EH (cell line): ENCODE results near the gene FAM78A.

Source experiments
- DNase-seq: peaks from one replicate; pipeline ENCODE4 v3.0.0-alpha.2; 2015; ENCODE audit warnings: low read depth

The FAM78A gene, protein sequence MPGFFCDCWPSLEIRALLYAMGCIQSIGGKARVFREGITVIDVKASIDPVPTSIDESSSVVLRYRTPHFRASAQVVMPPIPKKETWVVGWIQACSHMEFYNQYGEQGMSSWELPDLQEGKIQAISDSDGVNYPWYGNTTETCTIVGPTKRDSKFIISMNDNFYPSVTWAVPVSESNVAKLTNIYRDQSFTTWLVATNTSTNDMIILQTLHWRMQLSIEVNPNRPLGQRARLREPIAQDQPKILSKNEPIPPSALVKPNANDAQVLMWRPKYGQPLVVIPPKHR

DNA sequence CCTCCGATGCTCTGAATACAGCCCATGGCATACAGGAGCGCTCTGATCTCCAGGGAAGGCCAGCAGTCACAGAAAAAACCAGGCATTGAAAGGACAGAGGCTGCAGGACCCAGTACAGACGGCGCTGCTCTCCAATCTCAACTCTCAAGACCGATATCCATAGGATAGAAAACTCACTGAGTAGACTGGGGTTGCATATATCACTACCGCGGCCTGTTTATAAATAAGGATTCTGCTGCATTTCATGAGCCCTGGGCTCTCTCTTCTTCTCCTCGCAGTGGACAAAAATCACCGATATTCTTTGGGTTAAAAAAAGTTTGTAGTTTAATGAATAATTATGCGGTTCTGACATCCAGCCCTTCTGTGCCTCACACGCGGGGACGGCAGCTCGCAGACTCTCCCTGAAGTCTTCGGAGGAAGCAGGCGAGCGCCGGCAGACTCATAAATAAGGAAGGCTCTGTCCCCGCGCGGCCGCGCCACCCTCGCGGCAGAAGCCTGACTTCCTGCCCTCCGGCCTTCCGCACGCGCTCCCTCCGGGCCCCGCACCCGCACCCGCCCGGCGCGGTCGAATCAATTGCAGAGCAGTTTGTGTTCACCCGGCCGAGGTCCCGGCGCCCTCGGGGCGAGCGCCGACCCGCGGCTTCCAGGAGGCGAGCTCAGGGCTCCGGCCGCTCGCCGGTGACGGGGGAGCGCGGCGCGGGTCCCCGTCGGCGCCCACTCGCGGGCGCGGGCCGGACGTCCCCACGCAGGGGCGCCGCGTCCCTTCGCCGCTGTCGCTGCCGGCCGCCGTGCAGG lies at the start of gene FAM78A:
Gene FAM78A (minus strand): TSS at position 417 of the 795 bp plus-strand sequence. CDS start 331 bp downstream, at position 86.
- DNase-seq = peak; percentile 30

- DNase-seq = no peak
Observed at GRCh38 chr9:131324736-131325679, 48.7 kb upstream of the FAM78A start.

DNA sequence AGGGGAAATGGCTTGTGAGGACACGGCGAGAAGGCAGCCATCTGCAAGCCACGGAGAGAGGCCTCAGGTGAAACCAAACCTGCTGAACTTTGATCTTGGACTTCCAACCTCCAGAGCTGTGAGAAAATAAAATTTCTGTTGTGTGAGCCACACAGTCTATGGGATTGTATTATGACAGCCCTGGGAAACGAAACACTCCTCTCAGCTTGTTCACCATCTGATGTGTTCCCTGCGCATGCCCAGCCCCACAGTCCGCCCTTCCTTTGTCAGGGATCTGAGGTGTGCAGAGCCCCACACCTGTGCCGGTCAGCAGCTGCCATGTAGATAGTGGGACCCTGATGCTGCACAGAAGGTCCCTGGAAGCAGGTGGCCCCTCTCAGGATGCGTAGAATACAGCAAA lies 47.3 kb upstream of the FAM78A start:
- DNase-seq = no peak

- no peak for DNase-seq
Observed at GRCh38 chr9:131320031-131320685, 43.8 kb upstream of the FAM78A start.

DNA sequence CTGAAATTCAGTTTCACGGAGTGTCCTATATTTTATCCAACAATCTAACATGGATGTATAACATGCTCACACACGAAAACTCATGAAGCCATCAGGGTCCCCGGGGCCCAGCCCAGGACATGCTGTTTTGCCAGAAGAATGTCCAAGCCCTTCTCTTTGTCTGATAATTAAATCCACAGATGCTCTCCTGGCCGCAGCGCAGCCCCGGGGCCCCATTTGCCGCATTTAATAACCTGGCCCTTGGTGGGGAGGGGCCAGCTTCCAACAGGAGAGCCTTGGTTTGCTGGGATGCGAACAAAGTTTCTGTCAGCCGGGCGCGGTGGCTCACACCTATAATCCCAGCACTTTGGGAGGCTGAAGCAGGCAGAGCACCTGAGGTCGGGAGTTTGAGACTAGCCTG lies 43.2 kb upstream of the FAM78A start:
- no peak for DNase-seq

GRCh38 chr9:131318231-131319085 lies 42.1 kb upstream of the FAM78A start:
- peak; percentile 11 for DNase-seq

DNA sequence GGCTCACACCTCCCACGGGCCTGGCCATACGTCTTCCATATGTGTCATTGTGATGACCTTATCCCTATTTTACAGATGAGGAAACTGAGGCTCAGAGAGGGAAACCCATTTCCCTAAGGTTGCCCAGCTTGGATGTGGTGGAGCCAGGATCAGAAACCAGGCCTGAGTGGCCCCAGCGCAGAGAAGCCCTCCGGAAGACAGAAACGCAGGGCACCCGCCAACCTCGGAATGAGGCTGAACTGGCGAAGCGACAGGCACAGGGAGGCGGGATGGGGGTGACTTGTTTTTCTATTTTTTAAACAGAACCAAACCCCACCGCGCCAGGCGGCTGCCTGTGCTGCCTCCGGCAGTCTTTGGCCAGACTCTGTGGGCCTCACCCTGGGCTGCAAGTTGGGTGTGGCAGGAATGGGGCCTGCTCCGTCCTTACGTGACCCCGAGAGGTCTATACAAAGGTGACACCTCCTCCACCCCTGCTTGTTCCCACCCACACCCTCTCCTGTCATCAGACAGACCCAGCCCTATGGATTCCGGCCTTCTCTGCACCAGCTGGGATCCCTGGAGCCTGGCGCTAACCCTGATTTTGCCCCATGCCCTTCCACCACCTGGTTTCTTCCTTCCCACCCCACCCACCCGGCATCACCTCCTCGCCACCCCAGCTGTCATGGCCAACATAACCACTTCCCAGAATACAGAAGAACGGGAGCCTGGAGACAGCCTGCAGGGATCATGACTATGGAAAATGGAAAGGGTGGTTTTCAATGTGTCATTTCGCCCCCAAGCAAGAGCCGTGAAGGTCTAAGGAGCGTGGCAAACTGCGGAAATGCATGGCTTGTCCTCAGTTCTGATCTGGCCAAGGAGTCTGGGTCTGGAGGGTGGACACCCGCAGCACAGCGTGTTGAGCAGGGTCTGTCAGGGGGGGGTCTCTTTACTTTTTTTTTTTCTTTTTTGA lies 36.8 kb upstream of the FAM78A start:
- no peak for DNase-seq

DNA sequence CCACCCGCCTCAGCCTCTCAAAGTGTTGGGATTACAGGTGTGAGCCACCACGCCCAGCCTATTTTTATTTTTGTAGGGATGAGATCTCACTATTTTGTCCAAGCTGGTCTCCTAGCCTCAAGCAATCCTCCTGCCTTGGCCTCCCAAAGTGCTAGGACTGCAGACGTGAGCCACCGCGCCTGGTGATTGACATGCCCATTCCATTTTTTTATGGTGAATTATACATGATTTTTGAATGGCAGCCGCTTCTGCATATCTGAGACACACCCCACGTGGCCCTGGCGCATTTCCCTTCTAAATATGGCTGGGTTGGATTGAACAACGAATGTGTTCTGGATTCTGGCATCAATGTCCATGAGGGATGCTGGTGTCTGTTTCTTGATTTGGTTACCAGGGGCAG lies 35.9 kb upstream of the FAM78A start:
- DNase-seq = no peak

- DNase-seq = no peak
Observed at GRCh38 chr9:131310833-131311554, 34.7 kb upstream of the FAM78A start.

DNA sequence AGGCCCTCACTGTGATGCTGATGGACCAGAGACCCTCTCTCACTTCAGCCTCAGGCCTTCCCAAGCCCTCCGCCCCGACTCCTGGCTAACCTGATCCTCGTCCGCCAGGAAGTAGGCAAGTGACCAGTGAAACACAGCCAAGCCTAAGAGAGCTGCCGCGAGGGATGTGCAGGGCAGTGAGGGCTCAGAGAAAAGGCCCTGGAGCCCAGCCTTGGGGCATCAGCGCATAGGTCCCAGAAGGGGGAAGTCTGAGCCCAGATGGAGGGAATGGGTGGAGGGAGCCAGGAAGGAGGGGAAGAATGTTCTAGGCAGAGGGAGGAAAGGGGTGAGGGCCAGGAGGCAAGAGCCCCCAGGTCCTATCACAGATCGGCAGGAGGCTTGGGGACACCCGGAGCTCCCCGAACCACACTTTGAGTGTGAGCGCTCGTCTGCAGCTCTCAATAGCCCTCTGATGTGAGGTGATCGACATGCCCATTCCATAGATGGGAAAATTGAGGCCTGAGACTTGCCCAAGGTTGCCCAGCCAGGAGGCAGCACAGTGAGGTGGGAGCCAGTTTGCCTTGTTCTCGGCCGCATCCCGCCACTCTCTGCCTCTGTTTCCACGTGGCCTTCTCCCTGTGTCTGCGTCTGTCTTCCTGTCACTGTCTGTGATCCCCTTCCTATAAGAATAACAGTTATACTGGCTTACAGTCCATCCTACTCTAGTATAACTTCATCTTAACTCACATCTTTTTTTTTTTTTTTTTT lies 33.4 kb upstream of the FAM78A start:
- DNase-seq = no peak

DNA sequence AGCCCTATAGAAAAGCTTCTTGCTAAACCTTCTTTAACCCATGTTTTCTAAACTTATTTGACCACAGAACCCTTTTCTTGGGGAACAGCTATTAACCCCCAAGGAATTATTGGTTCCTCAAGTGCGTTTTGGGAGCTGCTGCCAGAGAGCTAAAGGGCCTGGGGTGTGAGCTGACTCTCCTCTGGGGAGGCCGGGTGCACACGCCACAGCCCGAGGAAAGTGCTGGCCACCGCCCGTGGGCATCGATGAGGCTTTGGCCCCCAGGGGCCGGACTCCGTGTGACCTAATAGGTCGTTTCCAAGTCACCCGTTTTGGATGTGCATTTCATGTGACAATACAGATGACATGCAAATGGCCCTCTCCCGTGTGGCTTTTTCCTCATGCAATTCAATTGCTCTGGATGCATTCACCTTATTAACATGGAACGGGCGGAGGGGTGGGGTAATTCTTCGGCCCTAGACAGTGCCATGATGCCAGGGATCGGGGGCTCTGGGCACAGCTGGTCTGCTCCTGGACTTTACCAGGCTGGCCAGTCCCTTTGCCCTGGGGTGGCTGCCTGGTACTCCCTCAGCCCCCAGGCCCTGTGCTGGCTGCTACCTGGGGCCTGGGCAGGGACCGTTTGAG lies 32.7 kb upstream of the FAM78A start:
- DNase-seq = no peak

- no peak for DNase-seq
Observed at GRCh38 chr9:131308452-131308851, 32.1 kb upstream of the FAM78A start.

DNA sequence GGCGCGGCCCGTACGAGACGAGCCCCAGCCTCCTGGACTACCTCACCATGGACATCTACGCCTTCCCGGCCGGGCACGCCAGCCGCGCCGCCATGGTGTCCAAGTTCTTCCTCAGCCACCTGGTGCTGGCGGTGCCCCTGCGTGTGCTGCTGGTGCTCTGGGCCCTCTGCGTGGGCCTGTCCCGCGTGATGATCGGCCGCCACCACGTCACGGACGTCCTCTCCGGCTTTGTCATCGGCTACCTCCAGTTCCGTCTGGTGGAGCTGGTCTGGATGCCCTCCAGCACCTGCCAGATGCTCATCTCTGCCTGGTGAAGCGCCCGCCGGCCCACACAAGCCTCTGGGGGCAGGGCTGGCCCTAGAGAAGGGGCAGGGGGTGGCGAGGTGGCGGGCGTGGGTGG lies 31.7 kb upstream of the FAM78A start:
- DNase-seq = no peak

DNA sequence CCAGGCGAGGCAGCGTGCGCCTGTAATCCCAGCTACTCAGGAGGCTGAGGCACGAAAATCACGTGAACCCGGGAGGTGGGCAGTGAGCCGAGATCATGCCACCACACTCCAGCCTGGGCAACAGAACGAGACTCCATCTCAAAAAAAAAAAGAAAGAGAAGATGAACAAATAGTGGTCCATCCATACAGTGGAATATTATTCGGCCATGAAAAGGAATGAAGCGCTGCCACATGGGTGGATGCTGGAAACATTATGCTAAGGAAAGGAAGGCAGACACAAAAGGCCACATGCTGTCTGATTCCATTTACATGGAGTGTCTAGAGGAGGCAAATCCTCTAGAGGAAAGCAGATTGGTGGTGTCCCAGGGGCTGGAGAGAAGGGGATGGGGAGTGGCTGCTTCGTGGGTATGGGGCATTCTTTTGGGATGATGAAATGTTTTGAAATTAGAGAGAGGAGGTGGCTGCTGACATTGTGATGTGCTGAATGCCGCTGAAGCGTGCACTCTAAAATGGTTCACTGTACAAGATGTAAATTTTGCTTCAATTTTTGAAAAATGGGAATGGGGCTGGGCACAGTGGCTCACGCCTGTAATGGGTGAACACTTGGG lies 30.2 kb upstream of the FAM78A start:
- peak; percentile 34 for DNase-seq

- DNase-seq = peak; percentile 67
Observed at GRCh38 chr9:131304676-131305355, 28.5 kb upstream of the FAM78A start.

DNA sequence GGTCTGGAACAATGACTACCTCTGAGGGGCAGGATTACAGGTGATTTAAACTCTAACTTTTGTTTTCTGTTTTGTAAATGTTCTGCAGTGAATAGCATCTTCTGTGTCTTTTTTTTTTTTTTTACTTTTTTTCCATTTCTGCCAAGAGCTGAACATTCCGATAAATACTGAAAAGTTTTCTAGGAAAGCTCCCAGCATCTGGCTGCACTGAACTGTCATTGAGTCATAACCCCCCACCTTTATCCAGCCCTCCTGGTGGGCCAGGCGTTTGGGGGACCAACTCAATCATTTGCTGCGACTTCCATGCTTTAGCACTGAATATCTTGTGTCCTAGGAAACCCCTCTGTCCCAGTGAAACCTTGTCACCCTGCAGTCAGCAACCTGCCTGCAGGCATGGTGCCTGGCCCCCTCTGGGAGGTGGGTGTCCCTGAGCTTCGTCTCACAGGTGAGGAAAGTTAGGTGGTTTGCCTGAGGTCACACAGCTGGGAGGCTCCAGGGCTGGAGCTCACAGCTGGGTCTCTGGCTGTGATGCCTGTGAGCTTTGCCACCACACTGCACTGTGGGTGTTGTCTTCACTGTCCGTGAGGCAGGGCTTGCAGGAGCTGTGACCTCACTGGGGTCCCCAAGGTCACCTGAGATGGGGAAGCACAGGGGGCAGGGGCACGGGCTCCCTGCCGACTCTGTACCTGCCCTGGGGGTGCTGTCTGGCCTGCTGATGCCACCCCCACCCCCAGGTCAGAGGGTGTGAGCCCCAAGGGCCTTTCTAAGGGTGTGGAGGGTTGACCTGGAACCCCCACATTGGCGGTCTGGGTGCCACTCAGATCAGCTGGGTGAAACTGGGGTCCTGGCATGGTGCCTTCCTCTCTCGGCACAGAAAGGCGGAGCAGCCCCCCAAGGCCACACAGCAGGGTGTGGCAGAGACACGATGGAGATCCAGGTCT lies 27.3 kb upstream of the FAM78A start:
- DNase-seq = no peak
